Measurements from ENCODE around the gene STK26.

STK26 gene

GRCh38 chrX:132107291-132107690 lies 84.2 kb downstream of the STK26 start:
- no peak for DNase-seq (ENCODE audit: insufficient read length)
- no peak for TF ChIP-seq TAF1 (IDR thresholded peaks at IDR 0.05; ENCODE audit: borderline replicate concordance, low read depth, low read length)
- TF ChIP-seq POLR2AphosphoS5 (IDR thresholded peaks at IDR 0.05; ENCODE audit: low read depth, low read length): no peak
- TF ChIP-seq POLR2A (IDR thresholded peaks at IDR 0.05; ENCODE audit: low read depth, low read length): no peak
- no peak for FAIRE-seq

- FAIRE-seq (no peak), DNase-seq (ENCODE audit: insufficient read length) (no peak)
- no peak for TF ChIP-seq TAF1 (IDR thresholded peaks at IDR 0.05; ENCODE audit: borderline replicate concordance, low read depth, low read length)
- no peak for TF ChIP-seq POLR2AphosphoS5 (IDR thresholded peaks at IDR 0.05; ENCODE audit: low read depth, low read length)
- TF ChIP-seq POLR2A (IDR thresholded peaks at IDR 0.05; ENCODE audit: low read depth, low read length): no peak
These were observed 91.5 kb downstream of the STK26 start for GRCh38 chrX:132114607-132115006.

- TF ChIP-seq POLR2A (IDR thresholded peaks at IDR 0.05; ENCODE audit: low read depth, low read length): no peak
- no peak for TF ChIP-seq TAF1 (IDR thresholded peaks at IDR 0.05; ENCODE audit: borderline replicate concordance, low read depth, low read length)
- TF ChIP-seq POLR2AphosphoS5 (IDR thresholded peaks at IDR 0.05; ENCODE audit: low read depth, low read length): no peak
- DNase-seq (ENCODE audit: insufficient read length) (no peak), FAIRE-seq (no peak)
These were observed 92.7 kb downstream of the STK26 start for GRCh38 chrX:132115792-132116191.

- DNase-seq (ENCODE audit: insufficient read length): no peak
- TF ChIP-seq POLR2A (IDR thresholded peaks at IDR 0.05; ENCODE audit: low read depth, low read length): no peak
- no peak for TF ChIP-seq POLR2AphosphoS5 (IDR thresholded peaks at IDR 0.05; ENCODE audit: low read depth, low read length)
- TF ChIP-seq TAF1 (IDR thresholded peaks at IDR 0.05; ENCODE audit: borderline replicate concordance, low read depth, low read length): no peak
- no peak for FAIRE-seq
These were observed 95.3 kb downstream of the STK26 start for GRCh38 chrX:132118358-132118757.

GRCh38 chrX:132119283-132119682 lies 96.2 kb downstream of the STK26 start:
- no peak for DNase-seq (ENCODE audit: insufficient read length)
- FAIRE-seq: no peak
- no peak for TF ChIP-seq POLR2A (IDR thresholded peaks at IDR 0.05; ENCODE audit: low read depth, low read length)
- TF ChIP-seq POLR2AphosphoS5 (IDR thresholded peaks at IDR 0.05; ENCODE audit: low read depth, low read length): no peak
- TF ChIP-seq TAF1 (IDR thresholded peaks at IDR 0.05; ENCODE audit: borderline replicate concordance, low read depth, low read length): no peak

GRCh38 chrX:132119821-132120515 lies 96.9 kb downstream of the STK26 start:
- TF ChIP-seq POLR2AphosphoS5 (IDR thresholded peaks at IDR 0.05; ENCODE audit: low read depth, low read length): no peak
- no peak for TF ChIP-seq TAF1 (IDR thresholded peaks at IDR 0.05; ENCODE audit: borderline replicate concordance, low read depth, low read length)
- TF ChIP-seq POLR2A (IDR thresholded peaks at IDR 0.05; ENCODE audit: low read depth, low read length): no peak
- FAIRE-seq: no peak
- DNase-seq (ENCODE audit: insufficient read length): no peak

- peak; percentile 21 for FAIRE-seq
- TF ChIP-seq POLR2AphosphoS5 (IDR thresholded peaks at IDR 0.05; ENCODE audit: low read depth, low read length): no peak
- TF ChIP-seq TAF1 (IDR thresholded peaks at IDR 0.05; ENCODE audit: borderline replicate concordance, low read depth, low read length): no peak
- no peak for TF ChIP-seq POLR2A (IDR thresholded peaks at IDR 0.05; ENCODE audit: low read depth, low read length)
These were observed 97.8 kb downstream of the STK26 start for GRCh38 chrX:132120913-132121312.

More at GRCh38 chrX:132120913-132121312, 97.8 kb downstream of the STK26 start:
- DNase-seq (ENCODE audit: insufficient read length): no peak

All from GM12892 (cell line).